Measurements from ENCODE around the gene SUGP2.
"Not testable (repeated sequence)": the region's sequence is repeated elsewhere in the genome, so short reads cannot be mapped to it uniquely, and the experiment has no call there.

SUGP2 gene

DNA sequence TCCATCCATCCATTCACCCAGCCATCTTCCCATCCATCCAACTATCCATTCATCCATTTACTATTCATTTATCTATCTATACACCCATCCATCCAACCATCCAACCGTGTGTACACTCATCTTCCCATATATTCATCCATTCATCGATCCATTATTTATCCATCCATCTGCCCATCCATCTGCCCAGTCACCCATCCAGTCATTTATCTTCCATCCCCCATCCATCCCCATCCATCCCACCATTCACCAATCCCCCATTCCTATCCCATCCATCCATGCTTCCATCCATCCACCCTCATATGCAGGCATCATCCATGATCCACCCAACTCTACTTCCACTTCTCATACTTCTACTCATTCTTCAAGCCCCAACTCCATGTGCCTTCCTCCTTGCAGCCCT lies 78.3 kb downstream of the SUGP2 start:
- FAIRE-seq, result no peak
- DNase-seq (ENCODE audit: low spot score), result no peak

- no peak for DNase-seq (ENCODE audit: low spot score)
- no peak for FAIRE-seq
Measured at GRCh38 chr19:18954094-18954493, 79.2 kb downstream of the SUGP2 start.

- not testable (repeated sequence) for DNase-seq (ENCODE audit: low spot score); FAIRE-seq
Measured at GRCh38 chr19:18952364-18953003, 80.8 kb downstream of the SUGP2 start.

DNA sequence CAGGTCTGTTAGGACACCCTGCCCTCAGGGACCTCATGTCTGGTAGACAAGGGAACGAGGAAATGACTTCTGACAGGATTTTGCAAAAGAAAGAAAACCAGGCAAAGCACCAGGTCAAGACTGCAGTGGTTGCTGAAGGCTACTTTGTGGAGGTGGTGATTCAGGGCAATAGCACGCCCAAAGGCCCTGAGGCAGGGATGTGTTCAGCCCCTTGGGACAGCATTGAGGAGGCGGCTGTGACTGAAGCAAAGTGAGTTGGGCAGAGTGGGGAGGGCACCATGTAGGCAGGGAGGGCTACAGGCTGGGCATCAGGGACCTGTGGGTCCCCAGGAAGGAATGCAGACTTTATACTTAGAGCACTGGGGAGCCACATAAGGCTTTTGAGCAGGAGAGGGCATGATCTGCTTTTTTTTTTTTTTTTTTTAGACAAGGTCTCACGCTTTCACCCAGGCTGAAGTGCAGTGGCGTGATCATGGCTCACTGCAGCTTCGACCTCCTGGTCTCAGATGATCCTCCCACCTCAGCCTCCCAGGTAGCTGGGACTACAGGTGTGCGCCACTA lies 81.5 kb downstream of the SUGP2 start:
- FAIRE-seq (no peak), DNase-seq (ENCODE audit: low spot score) (no peak)

- DNase-seq (ENCODE audit: low spot score) (no peak), FAIRE-seq (no peak)
Measured at GRCh38 chr19:18949858-18950257, 83.5 kb downstream of the SUGP2 start.

DNA sequence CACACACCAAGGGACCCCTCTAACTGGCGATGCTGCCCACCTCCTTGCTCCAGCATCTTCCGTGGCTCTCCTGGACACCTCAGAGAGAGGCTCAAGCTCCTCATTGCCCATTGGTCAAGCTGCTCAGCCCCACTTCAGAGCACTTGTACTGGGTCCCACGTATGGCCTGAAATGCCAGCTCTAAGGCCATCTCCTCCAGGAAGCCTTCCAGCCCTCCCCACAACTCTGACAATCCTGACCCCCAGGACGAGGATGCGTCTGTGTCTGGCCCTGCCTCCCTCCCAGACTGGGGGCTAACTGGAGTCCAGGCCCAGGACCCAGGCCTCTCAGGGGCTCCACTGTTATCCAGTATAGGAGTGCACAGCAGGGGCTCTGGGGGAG lies 84.4 kb downstream of the SUGP2 start:
- FAIRE-seq (no peak), DNase-seq (ENCODE audit: low spot score) (no peak)

DNA sequence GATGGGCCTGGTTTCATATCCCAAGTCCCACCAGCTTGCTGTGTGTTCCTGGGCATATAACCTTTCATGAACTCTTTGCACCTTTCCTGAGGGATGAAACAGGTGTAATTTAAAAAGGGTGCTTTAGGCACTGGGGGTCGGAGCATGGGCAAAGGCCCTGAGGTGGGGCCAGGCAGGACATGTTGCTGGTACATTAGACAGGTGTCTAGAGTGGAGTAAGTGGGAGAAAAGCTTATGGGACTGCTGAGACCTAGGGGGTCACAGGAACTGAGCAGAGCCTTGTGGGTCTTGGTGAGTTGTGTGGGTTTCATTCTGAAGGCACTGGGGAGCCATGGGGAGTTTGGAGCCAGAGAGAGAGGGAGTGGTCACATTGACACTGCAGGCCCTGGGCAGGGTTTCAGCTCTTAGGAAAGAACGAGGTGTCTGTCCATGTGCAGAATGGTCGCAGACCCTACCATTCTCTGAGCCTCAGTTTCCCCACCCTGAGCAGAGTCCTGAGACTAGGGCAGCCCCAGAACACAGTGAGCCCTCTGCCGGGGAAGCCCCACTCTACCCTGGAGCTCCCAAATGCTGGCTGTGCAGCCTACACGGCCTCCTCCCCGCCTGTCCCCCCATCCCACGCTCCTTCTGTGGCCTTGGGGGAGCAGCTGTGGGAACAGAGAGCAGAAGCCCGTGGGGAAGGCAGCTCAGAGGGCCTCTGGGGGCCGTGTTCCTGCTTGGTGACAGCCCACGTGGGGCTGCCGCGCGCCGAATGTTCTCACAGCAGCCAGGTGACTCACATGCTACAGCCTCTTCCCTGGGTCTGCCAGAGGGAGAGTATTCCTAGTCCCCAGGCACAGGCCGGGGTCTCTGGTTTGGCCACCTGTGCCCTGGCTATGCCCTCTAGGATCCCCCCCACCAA lies 85.0 kb downstream of the SUGP2 start:
- FAIRE-seq (no peak), DNase-seq (ENCODE audit: low spot score) (no peak)

DNA sequence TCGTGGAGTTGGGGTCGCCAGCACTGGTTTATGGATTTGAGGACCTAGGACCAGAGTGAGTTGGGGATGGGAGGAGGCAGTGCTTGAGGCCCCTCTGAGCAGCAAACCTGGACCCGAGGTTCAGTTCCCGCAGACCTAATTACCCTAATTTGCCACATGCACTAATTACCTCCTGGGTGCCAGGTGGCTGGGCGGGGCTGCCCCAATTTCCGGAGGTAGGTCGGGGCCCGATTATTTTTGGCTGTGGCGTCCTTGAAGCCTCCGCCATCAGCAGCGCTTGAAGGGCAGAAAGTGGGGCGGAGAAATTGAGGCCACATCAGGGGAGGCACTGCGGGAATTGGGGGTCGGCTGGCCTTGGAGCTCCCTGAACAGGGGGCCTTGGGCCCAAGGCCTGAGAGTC lies 86.4 kb downstream of the SUGP2 start:
- DNase-seq (ENCODE audit: low spot score) (no peak), FAIRE-seq (no peak)

DNA sequence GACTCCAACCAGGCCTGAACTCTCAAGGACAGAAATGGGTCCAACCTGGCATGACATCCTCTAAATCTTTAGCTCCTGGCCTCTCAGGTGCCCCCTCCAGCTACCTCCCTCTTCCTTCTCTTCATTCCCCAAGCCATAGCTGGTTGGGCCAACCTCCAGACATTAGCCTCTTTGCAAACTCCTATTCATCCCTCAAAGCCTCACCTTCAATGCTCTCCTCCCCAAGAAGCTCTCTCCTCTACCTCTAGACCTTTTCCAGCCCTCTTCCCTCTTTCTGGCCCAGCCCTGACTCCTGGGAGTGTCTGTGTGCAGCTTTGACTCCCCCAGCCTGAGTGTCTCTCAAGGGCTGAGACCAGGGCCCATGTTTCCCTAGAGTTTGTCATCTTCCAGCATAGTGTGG lies 87.0 kb downstream of the SUGP2 start:
- FAIRE-seq (no peak), DNase-seq (ENCODE audit: low spot score) (no peak)

GRCh38 chr19:18945297-18945696 lies 88.0 kb downstream of the SUGP2 start:
- no peak for DNase-seq (ENCODE audit: low spot score)
- FAIRE-seq, result no peak

DNA sequence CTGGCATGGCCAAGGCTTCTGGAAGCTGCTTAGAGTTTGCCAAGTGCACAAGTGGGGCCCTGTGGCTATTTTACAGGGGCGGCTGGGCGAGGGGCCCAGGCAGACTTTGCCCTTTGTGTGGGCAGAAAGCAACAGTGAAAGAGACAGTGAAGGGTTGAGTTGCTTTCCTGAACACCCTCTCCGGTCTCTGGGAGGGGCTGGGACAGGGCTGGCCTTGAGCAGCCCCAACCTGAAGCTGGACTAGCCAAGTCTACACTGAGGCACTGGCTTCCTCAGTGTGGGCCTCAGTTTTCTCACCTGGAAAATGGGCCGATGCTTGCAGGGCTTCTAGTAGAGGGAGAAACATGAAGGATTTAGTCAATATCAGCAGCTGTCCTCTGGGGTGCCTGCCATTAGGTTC lies 89.9 kb downstream of the SUGP2 start:
- DNase-seq (ENCODE audit: low spot score) (no peak), FAIRE-seq (no peak)

- no peak for FAIRE-seq
- no peak for DNase-seq (ENCODE audit: low spot score)
Measured at GRCh38 chr19:18942692-18943091, 90.6 kb downstream of the SUGP2 start.

- FAIRE-seq, result no peak
- DNase-seq (ENCODE audit: low spot score), result no peak
Measured at GRCh38 chr19:18941628-18942354, 91.5 kb downstream of the SUGP2 start.

Data from urothelium cell line (cell line).